Vagina (tissue), 2 donors: ENCODE data around the gene MSH5. TPM values are rescaled to one million over a fixed set of nuclear protein-coding genes. Genes with fewer than 3 reads are reported as not detected.
"Not testable (repeated sequence)": the region's sequence is repeated elsewhere in the genome, so short reads cannot be mapped to it uniquely, and the experiment has no call there.

Source experiments
- DNase-seq, 2 donors: peaks; one replicate each; pipeline ENCODE4 v3.0.0-alpha.2; 2017; ENCODE audit errors: extremely low spot score in 2 of 2
- H3K27ac ChIP-seq: fragments of 200-600 bp; sonication (generic); one replicate; pipeline ENCODE4 v1.5.1; 2019
- H3K27me3 ChIP-seq: fragments of 200-600 bp; sonication (generic); one replicate; pipeline ENCODE4 v1.5.1; 2019
- H3K36me3 ChIP-seq, 2 donors: fragments of 200-600 bp; sonication (generic); one replicate each; pipeline ENCODE4 v1.5.1; 2017 to 2019
- H3K4me1 ChIP-seq: fragments of 200-600 bp; sonication (generic); one replicate; pipeline ENCODE4 v1.5.1; 2019
- H3K4me3 ChIP-seq, 2 donors: fragments of 200-600 bp; sonication (generic); 1 replicate in 1 of 2; 2 replicates in 1 of 2; pipeline ENCODE4 v1.5.1; 2016 to 2019
- H3K9me3 ChIP-seq: fragments of 200-600 bp; sonication (generic); one replicate; pipeline ENCODE4 v1.5.1; 2019
- CTCF ChIP-seq, 3 experiments: fragments of 450-650 bp in 2 of 3; fragments of 200-600 bp in 1 of 3; sonication (generic) in 1 of 3; IDR thresholded peaks; one replicate each; pipeline ENCODE4 v1.5.1; 2017 to 2019; ENCODE audit warnings: antibody characterized with exemption in 3 of 3, mild to moderate bottlenecking in 2 of 3, moderate library complexity in 2 of 3
- POLR2A ChIP-seq, 2 donors: fragments of 450-650 bp; IDR thresholded peaks; one replicate each; pipeline ENCODE4 v1.6.1; 2017; ENCODE audit warnings: antibody characterized with exemption in 2 of 2, mild to moderate bottlenecking in 2 of 2, moderate library complexity in 2 of 2
- POLR2AphosphoS5 ChIP-seq, 2 donors: sonication (generic); formaldehyde crosslinking; IDR thresholded peaks; one replicate each; pipeline ENCODE4 v1.9.0; 2017; ENCODE audit warnings: antibody characterized with exemption in 2 of 2, mild to moderate bottlenecking in 2 of 2, low read depth in 1 of 2; ENCODE audit not compliant: insufficient read depth in 1 of 2
- intact Hi-C: fragments of 100-400 bp; cut with DNase I; formaldehyde crosslinking; loops from one replicate; pipeline ENCODE4 v1.15.1; 2023
- total RNA-seq: library from RNA; depleted of rRNA; stranded (reverse); fragments of >200 nt; gene quantifications from one replicate; pipeline ENCODE4 v1.2.3, GENCODE V29; 2016

The MSH5 gene
- total RNA-seq, 1 donor from 2014 or later: 11.0 TPM

GRCh38 chr6:31708224-31708623 lies 31.6 kb upstream of the MSH5 start:
- TF ChIP-seq POLR2A (IDR thresholded peaks at IDR 0.05) (no peak), POLR2AphosphoS5 (IDR thresholded peaks at IDR 0.05; ENCODE audit: insufficient read depth in 1 of 2, low read depth in 1 of 2) (no peak), CTCF (IDR thresholded peaks at IDR 0.05) (no peak)
- H3K4me1 ChIP-seq: peaks cover 13% of the 10 kb centered on the region
- no peak overlapping the region for H3K27ac ChIP-seq
- no peaks in the 10 kb centered on the region for H3K27me3 ChIP-seq
- intact Hi-C loops: no loop called here
- H3K9me3 ChIP-seq: no peaks in the 10 kb centered on the region
- H3K4me3 ChIP-seq: no peak overlapping the region
- DNase-seq: no peak
- no peaks in the 10 kb centered on the region for H3K36me3 ChIP-seq

GRCh38 chr6:31709157-31709556 lies 30.6 kb upstream of the MSH5 start:
- DNase-seq, H3K4me3 ChIP-seq, H3K27me3 ChIP-seq, H3K27ac ChIP-seq, intact Hi-C loops, H3K36me3 ChIP-seq, H3K9me3 ChIP-seq: not testable (repeated sequence)
- peaks cover 10% of the 10 kb centered on the region for H3K4me1 ChIP-seq

- Histone ChIP-seq H3K4me1 (peaks cover 14% of the 10 kb centered on the region), H3K36me3 (no peaks in the 10 kb centered on the region), H3K27me3 (no peaks in the 10 kb centered on the region), H3K27ac (no peak overlapping the region), H3K9me3 (no peaks in the 10 kb centered on the region), H3K4me3 (no peak overlapping the region)
- DNase-seq: no peak
- intact Hi-C loops: no loop called here
- TF ChIP-seq POLR2A (IDR thresholded peaks at IDR 0.05) (no peak), CTCF (IDR thresholded peaks at IDR 0.05) (no peak), POLR2AphosphoS5 (IDR thresholded peaks at IDR 0.05; ENCODE audit: insufficient read depth in 1 of 2, low read depth in 1 of 2) (no peak)
These were observed 29.1 kb upstream of the MSH5 start for GRCh38 chr6:31710523-31711219.

GRCh38 chr6:31711233-31711632 lies 28.6 kb upstream of the MSH5 start:
- no peak for DNase-seq
- intact Hi-C loops: no loop called here
- TF ChIP-seq CTCF (IDR thresholded peaks at IDR 0.05) (no peak), POLR2AphosphoS5 (IDR thresholded peaks at IDR 0.05; ENCODE audit: insufficient read depth in 1 of 2, low read depth in 1 of 2) (peak in 1 of 2 donors; percentile 25), POLR2A (IDR thresholded peaks at IDR 0.05) (no peak)
- Histone ChIP-seq H3K27ac (no peak overlapping the region), H3K9me3 (no peaks in the 10 kb centered on the region), H3K4me1 (peaks cover 14% of the 10 kb centered on the region), H3K27me3 (no peaks in the 10 kb centered on the region), H3K36me3 (no peaks in the 10 kb centered on the region), H3K4me3 (no peak overlapping the region)

GRCh38 chr6:31712296-31712695 lies 27.5 kb upstream of the MSH5 start:
- no peak for TF ChIP-seq CTCF (IDR thresholded peaks at IDR 0.05)
- TF ChIP-seq POLR2A (IDR thresholded peaks at IDR 0.05): no peak
- no peak for TF ChIP-seq POLR2AphosphoS5 (IDR thresholded peaks at IDR 0.05; ENCODE audit: insufficient read depth in 1 of 2, low read depth in 1 of 2)

More at GRCh38 chr6:31712296-31712695, 27.5 kb upstream of the MSH5 start:
- DNase-seq: no peak
- Histone ChIP-seq H3K9me3 (no peaks in the 10 kb centered on the region), H3K27ac (no peak overlapping the region), H3K36me3 (no peaks in the 10 kb centered on the region), H3K4me3 (no peak overlapping the region), H3K4me1 (peaks cover 14% of the 10 kb centered on the region), H3K27me3 (no peaks in the 10 kb centered on the region)
- intact Hi-C loops: no loop called here
